Jurkat, Clone E6-1 (cell line): ENCODE measurements around the gene UGT1A6.

Experiments
- DNase-seq: peaks from one replicate; pipeline ENCODE4 v3.0.0-alpha.2; 2011; ENCODE audit warnings: low read depth, low spot score
- H3K4me3 ChIP-seq: 2 replicates; pipeline ENCODE4 v1.5.1; 2011; ENCODE audit warnings: mild to moderate bottlenecking, low read length, control low read depth, moderate library complexity

The UGT1A6 gene

GRCh38 chr2:233792720-233793119, 100.0 kb downstream of the UGT1A6 start:
- no peak overlapping the region for H3K4me3 ChIP-seq
- no peak for DNase-seq

GRCh38 chr2:233793465-233794127, 100.9 kb downstream of the UGT1A6 start:
- H3K4me3 ChIP-seq = no peak overlapping the region
- no peak for DNase-seq

GRCh38 chr2:233794128-233794658, 101.5 kb downstream of the UGT1A6 start:
- no peak for DNase-seq
- no peak overlapping the region for H3K4me3 ChIP-seq

GRCh38 chr2:233795735-233796171, 103.1 kb downstream of the UGT1A6 start:
- no peak for DNase-seq
- H3K4me3 ChIP-seq = no peak overlapping the region

GRCh38 chr2:233796254-233796653, 103.6 kb downstream of the UGT1A6 start:
- H3K4me3 ChIP-seq = no peak overlapping the region
- no peak for DNase-seq

- H3K4me3 ChIP-seq = no peak overlapping the region
- DNase-seq = no peak
Observed at GRCh38 chr2:233798335-233799086, 105.8 kb downstream of the UGT1A6 start.

- no peak overlapping the region for H3K4me3 ChIP-seq
- no peak for DNase-seq
Observed at GRCh38 chr2:233799087-233799665, 106.5 kb downstream of the UGT1A6 start.

- no peak for DNase-seq
Observed at GRCh38 chr2:233799716-233800115, 107.0 kb downstream of the UGT1A6 start.

GRCh38 chr2:233800208-233800607, 107.5 kb downstream of the UGT1A6 start:
- no peak overlapping the region for H3K4me3 ChIP-seq
- DNase-seq = no peak

More at GRCh38 chr2:233799716-233800115, 107.0 kb downstream of the UGT1A6 start:
- no peak overlapping the region for H3K4me3 ChIP-seq

- DNase-seq = no peak
- no peak overlapping the region for H3K4me3 ChIP-seq
Observed at GRCh38 chr2:233801357-233802131, 108.9 kb downstream of the UGT1A6 start.

GRCh38 chr2:233802132-233802815, 109.6 kb downstream of the UGT1A6 start:
- H3K4me3 ChIP-seq = no peak overlapping the region
- no peak for DNase-seq

- no peak for DNase-seq
- no peak overlapping the region for H3K4me3 ChIP-seq
Observed at GRCh38 chr2:233803292-233803911, 110.7 kb downstream of the UGT1A6 start.

- DNase-seq = no peak
- H3K4me3 ChIP-seq = no peak overlapping the region
Observed at GRCh38 chr2:233803994-233804393, 111.3 kb downstream of the UGT1A6 start.

- H3K4me3 ChIP-seq = no peak overlapping the region
- no peak for DNase-seq
Observed at GRCh38 chr2:233807215-233807865, 114.7 kb downstream of the UGT1A6 start.

- H3K4me3 ChIP-seq = no peak overlapping the region
- no peak for DNase-seq
Observed at GRCh38 chr2:233807966-233808935, 115.6 kb downstream of the UGT1A6 start.

GRCh38 chr2:233810385-233810784, 117.7 kb downstream of the UGT1A6 start:
- H3K4me3 ChIP-seq = no peak overlapping the region
- no peak for DNase-seq

- DNase-seq = no peak
- H3K4me3 ChIP-seq = no peak overlapping the region
Observed at GRCh38 chr2:233811087-233811486, 118.4 kb downstream of the UGT1A6 start.
